Activated naive CD4-positive, alpha-beta T cell treated with anti-CD3 and anti-CD28 coated beads, Interleukin-2, amount 50 U/mL, for 72 hours (primary cell): ENCODE data around the gene UBE2S. TPM values are rescaled to one million over a fixed set of nuclear protein-coding genes. Genes with fewer than 3 reads are reported as not detected.
A peak's percentile ranks its signal among the peaks of the same experiment; 100 is the strongest.

Experiments used
- ATAC-seq, 2 donors: fragments of 150-1000 bp; cut with Tn5 transposase; 2 replicates each; pipeline ENCODE4 v1.10.0; 2021; ENCODE audit warnings: mild to moderate bottlenecking in 2 of 2, moderate library complexity in 2 of 2
- DNase-seq, 2 donors: peaks; one replicate each; pipeline ENCODE4 v3.0.0; 2021 to 2022; ENCODE audit warnings: low spot score in 2 of 2
- H3K27ac Mint-ChIP-seq, 2 donors: one replicate each; pipeline ENCODE4 v1.8.0; 2022; ENCODE audit warnings: mild to moderate bottlenecking in 2 of 2, mixed read lengths in 2 of 2
- H3K36me3 Mint-ChIP-seq, 2 donors: one replicate each; pipeline ENCODE4 v1.8.0; 2022; ENCODE audit warnings: mixed read lengths in 2 of 2
- H3K9me3 Mint-ChIP-seq, 2 donors: one replicate each; pipeline ENCODE4 v1.8.0; 2022; ENCODE audit warnings: mixed read lengths in 2 of 2
- total RNA-seq, 2 donors: library from RNA; stranded (reverse); gene quantifications; one replicate each; pipeline ENCODE4 v1.2.3, GENCODE V29; 2022

Gene UBE2S
- total RNA-seq, 2 donors from 2014 or later, result 192 to 343 TPM

- DNase-seq (peak in 1 of 2 donors; percentile 57), ATAC-seq (peak; percentile 28 to 39)
- peaks cover 0 to 6% of the 10 kb centered on the region in 2 donors for H3K9me3 Mint-ChIP-seq
- H3K27ac Mint-ChIP-seq, result peak overlapping the region; percentile 85 to 96
- peaks cover 33 to 49% of the 10 kb centered on the region in 2 donors for H3K36me3 Mint-ChIP-seq
These were observed 24.1 kb downstream of the UBE2S start for GRCh38 chr19:55383279-55384130.

- ATAC-seq, result no peak
- H3K36me3 Mint-ChIP-seq, result peaks cover 28 to 42% of the 10 kb centered on the region in 2 donors
- no peak for DNase-seq
- peak overlapping the region; percentile 85 to 96 for H3K27ac Mint-ChIP-seq
- peaks cover 0 to 6% of the 10 kb centered on the region in 2 donors for H3K9me3 Mint-ChIP-seq
These were observed 25.0 kb downstream of the UBE2S start for GRCh38 chr19:55382522-55383054.

- H3K9me3 Mint-ChIP-seq, result peaks cover 0 to 6% of the 10 kb centered on the region in 2 donors
- H3K36me3 Mint-ChIP-seq, result peaks cover 23 to 36% of the 10 kb centered on the region in 2 donors
- no peak overlapping the region for H3K27ac Mint-ChIP-seq
- DNase-seq (no peak), ATAC-seq (no peak)
These were observed 25.6 kb downstream of the UBE2S start for GRCh38 chr19:55382013-55382412.

GRCh38 chr19:55379174-55379573, 28.4 kb downstream of the UBE2S start:
- Mint-ChIP-seq H3K9me3 (peaks cover 0 to 6% of the 10 kb centered on the region in 2 donors), H3K36me3 (peaks cover 0 to 21% of the 10 kb centered on the region in 2 donors), H3K27ac (peak overlapping the region in 1 of 2 donors; percentile 22)
- no peak for ATAC-seq
- no peak for DNase-seq

GRCh38 chr19:55377356-55378131, 30.0 kb downstream of the UBE2S start:
- no peak for DNase-seq
- Mint-ChIP-seq H3K27ac (no peak overlapping the region), H3K9me3 (peaks cover 0 to 6% of the 10 kb centered on the region in 2 donors), H3K36me3 (peaks cover 0 to 12% of the 10 kb centered on the region in 2 donors)
- no peak for ATAC-seq

GRCh38 chr19:55376241-55376933, 31.2 kb downstream of the UBE2S start, which contains the start of gene TMEM190:
TMEM190 (plus strand) TSS chr19:55376826; CDS start chr19:55376854, 28 bp downstream.
- H3K9me3 Mint-ChIP-seq, result no peaks in the 10 kb centered on the region
- ATAC-seq (no peak), DNase-seq (no peak)
- peaks cover 0 to under 1% of the 10 kb centered on the region in 2 donors for H3K36me3 Mint-ChIP-seq
- no peak within 1 kb of the TSS for H3K27ac Mint-ChIP-seq

GRCh38 chr19:55373993-55374757, 33.4 kb downstream of the UBE2S start:
- H3K9me3 Mint-ChIP-seq, result no peaks in the 10 kb centered on the region
- DNase-seq (no peak), ATAC-seq (no peak)
- no peaks in the 10 kb centered on the region for H3K36me3 Mint-ChIP-seq
- no peak overlapping the region for H3K27ac Mint-ChIP-seq

- no peaks in the 10 kb centered on the region for H3K9me3 Mint-ChIP-seq
- no peak for ATAC-seq
- DNase-seq, result no peak
These were observed 34.1 kb downstream of the UBE2S start for GRCh38 chr19:55373306-55373992.

GRCh38 chr19:55372316-55373081, 35.1 kb downstream of the UBE2S start:
- Mint-ChIP-seq H3K27ac (no peak overlapping the region), H3K36me3 (no peaks in the 10 kb centered on the region), H3K9me3 (no peaks in the 10 kb centered on the region)
- DNase-seq (no peak), ATAC-seq (peak in 1 of 2 donors; percentile 15)

More at GRCh38 chr19:55373306-55373992, 34.1 kb downstream of the UBE2S start:
- Mint-ChIP-seq H3K27ac (no peak overlapping the region), H3K36me3 (no peaks in the 10 kb centered on the region)

- peak in 1 of 2 donors; percentile 8 for ATAC-seq
- H3K36me3 Mint-ChIP-seq, result no peaks in the 10 kb centered on the region
- no peaks in the 10 kb centered on the region for H3K9me3 Mint-ChIP-seq
- no peak within 1 kb of the TSS for H3K27ac Mint-ChIP-seq
- no peak for DNase-seq
These were observed 37.1 kb downstream of the UBE2S start, which contains the start of gene IL11 for GRCh38 chr19:55370305-55370988. IL11 (minus strand) TSS chr19:55370463; CDS start chr19:55370310, 153 bp downstream.

- H3K9me3 Mint-ChIP-seq, result no peaks in the 10 kb centered on the region
- peak; percentile 62 to 71 for ATAC-seq
- H3K36me3 Mint-ChIP-seq, result no peaks in the 10 kb centered on the region
- H3K27ac Mint-ChIP-seq, result no peak overlapping the region
- peak in 1 of 2 donors; percentile 34 for DNase-seq
These were observed 37.8 kb downstream of the UBE2S start for GRCh38 chr19:55369653-55370304.

GRCh38 chr19:55368701-55369563, 38.7 kb downstream of the UBE2S start:
- DNase-seq (peak in 1 of 2 donors; percentile 46), ATAC-seq (peak; percentile 30 to 55)
- Mint-ChIP-seq H3K36me3 (no peaks in the 10 kb centered on the region), H3K27ac (no peak overlapping the region), H3K9me3 (no peaks in the 10 kb centered on the region)

GRCh38 chr19:55368106-55368505, 39.5 kb downstream of the UBE2S start:
- DNase-seq (no peak), ATAC-seq (no peak)
- Mint-ChIP-seq H3K27ac (no peak overlapping the region), H3K9me3 (no peaks in the 10 kb centered on the region), H3K36me3 (no peaks in the 10 kb centered on the region)
